ENCODE data around the gene STK36. TPM values are rescaled to one million over a fixed set of nuclear protein-coding genes. Genes with fewer than 3 reads are reported as not detected.

The STK36 gene
- total RNA-seq, 1 experiment from 2014 or later, result 38.7 TPM

GRCh38 chr2:218635719-218636118 is 36.2 kb upstream of the STK36 start:
- Histone ChIP-seq H2BK5ac (ENCODE audit: insufficient read length, low read length) (no peak overlapping the region), H3K4me2 (ENCODE audit: insufficient read depth, insufficient read length, low read length) (no peak overlapping the region), H3K18ac (ENCODE audit: insufficient read length, low read depth, low read length) (no peak overlapping the region), H3K79me2 (ENCODE audit: insufficient read depth, low read length) (no peaks in the 10 kb centered on the region), H3K23me2 (ENCODE audit: insufficient read length, low read depth, low read length, poor library complexity, severe bottlenecking) (no peaks in the 10 kb centered on the region), H3K9me3 (ENCODE audit: control insufficient read depth, low read depth, low read length) (no peaks in the 10 kb centered on the region), H2BK20ac (ENCODE audit: low read depth, low read length, poor library complexity, severe bottlenecking) (no peak overlapping the region), H3K4me1 (ENCODE audit: insufficient read depth, low read length) (no peaks in the 10 kb centered on the region), H3K27me3 (ENCODE audit: insufficient read depth, low read length) (no peaks in the 10 kb centered on the region), H3K79me1 (ENCODE audit: insufficient read depth, low read depth, low read length, poor library complexity, severe bottlenecking) (no peaks in the 10 kb centered on the region), H3K14ac (ENCODE audit: insufficient read depth, low read length) (no peak overlapping the region), H2BK120ac (ENCODE audit: low read depth, low read length, poor library complexity, severe bottlenecking) (no peak overlapping the region), H3K27ac (ENCODE audit: insufficient read length, low read depth, low read length) (no peak overlapping the region), H4K8ac (replicated peaks; ENCODE audit: insufficient read length, low read depth, low read length) (no peak overlapping the region), H2BK15ac (ENCODE audit: low read depth, low read length) (no peak overlapping the region), H3K9ac (ENCODE audit: extremely low read depth, insufficient read length, low read length) (no peak overlapping the region), H3K56ac (ENCODE audit: insufficient read length, low read depth, low read length) (no peak overlapping the region), H4K20me1 (ENCODE audit: control insufficient read depth, insufficient read depth, insufficient read length) (no peaks in the 10 kb centered on the region), H2AFZ (ENCODE audit: low read length) (no peak overlapping the region), H2AK5ac (ENCODE audit: insufficient read length, low read length) (no peak overlapping the region), H3T11ph (ENCODE audit: low read length) (no peak overlapping the region), H3K23ac (ENCODE audit: insufficient read length, low read depth, low read length) (no peak overlapping the region), H4K5ac (ENCODE audit: insufficient read length, low read depth, low read length) (no peak overlapping the region), H2BK12ac (ENCODE audit: insufficient read length, low read depth, low read length) (no peak overlapping the region), H3K4ac (ENCODE audit: low read depth, low read length) (no peak overlapping the region), H4K91ac (ENCODE audit: insufficient read length, low read depth, low read length) (no peak overlapping the region)
- H3K27ac Mint-ChIP-seq, result no peak overlapping the region; a peak in 1 of 7 replicates
- H3K36me3 Mint-ChIP-seq (ENCODE audit: insufficient read depth in 1 of 3, low read depth in 3 of 3), result peaks cover 25 to 64% (median 55%) of the 10 kb centered on the region in 3 experiments; a peak in 6 of 7 replicates
- H3K4me1 Mint-ChIP-seq, result no peaks in the 10 kb centered on the region
- H3K9me3 Mint-ChIP-seq, result no peaks in the 10 kb centered on the region
- peaks cover 2% of the 10 kb centered on the region for H3K27me3 Mint-ChIP-seq (ENCODE audit: low read depth)
- no CpG with 5 or more reads among the region's 5 CpGs for WGBS (ENCODE audit: extremely low coverage, insufficient read length, low lambda C conversion rate)
- TF ChIP-seq CTCF (conservative IDR thresholded peaks at IDR 0.05), result no peak
- no peak for DNase-seq
- H3K4me3 Mint-ChIP-seq, result no peak overlapping the region

All from H9 (cell line).